Hepatic stellate cell (primary cell): ENCODE measurements around the gene TEF.

Experiments
- DNase-seq: peaks from one replicate; pipeline ENCODE4 v3.0.0; 2011; ENCODE audit warnings: low spot score

Gene TEF

DNA sequence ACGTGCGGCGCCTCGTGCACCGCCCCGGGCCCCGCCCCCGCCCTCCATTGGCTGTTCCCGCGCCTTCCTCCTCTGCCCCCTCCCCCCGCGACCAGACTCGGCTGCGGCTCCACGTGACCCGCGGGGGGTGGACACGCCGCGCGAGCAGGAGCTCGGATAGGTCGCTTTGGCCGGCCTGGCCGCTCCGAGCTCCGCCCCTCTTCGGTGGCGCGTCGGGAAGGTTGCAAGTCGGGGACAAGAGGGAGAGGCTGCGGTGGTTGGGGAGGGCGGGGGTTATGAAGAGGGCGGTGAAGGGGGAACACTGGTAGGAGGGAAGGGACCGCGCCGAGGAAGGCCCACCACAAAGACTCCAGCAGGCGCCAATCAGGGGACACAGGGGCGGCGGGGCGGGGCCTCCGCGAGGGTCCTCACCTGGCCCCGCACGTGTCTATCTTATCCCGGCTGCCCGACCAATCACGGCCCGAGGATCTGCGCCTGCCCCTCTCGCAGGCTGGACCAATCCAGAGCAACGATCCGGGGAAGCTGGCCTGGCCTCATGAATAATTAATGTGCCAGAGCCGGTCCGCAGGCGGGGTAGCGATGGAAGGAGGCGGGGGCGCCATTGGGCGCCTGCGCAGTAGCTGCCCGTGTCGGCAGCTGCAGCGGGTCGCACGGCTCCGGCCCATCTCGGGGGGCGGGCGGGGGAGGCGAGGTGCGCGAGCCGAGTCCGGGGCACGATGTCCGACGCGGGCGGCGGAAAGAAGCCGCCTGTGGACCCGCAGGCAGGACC, at the start of gene TEF:
Gene TEF (plus strand): TSS at position 614 of the 769 bp plus-strand sequence. CDS start 103 bp downstream, at position 717.
- DNase-seq: peak; percentile 100

GRCh38 chr22:41332217-41332939, 49.4 kb upstream of the TEF start:
- DNase-seq: no peak

- no peak for DNase-seq
Observed at GRCh38 chr22:41333806-41334205, 47.9 kb upstream of the TEF start.

- DNase-seq: no peak
Observed at GRCh38 chr22:41334215-41334614, 47.5 kb upstream of the TEF start.

DNA sequence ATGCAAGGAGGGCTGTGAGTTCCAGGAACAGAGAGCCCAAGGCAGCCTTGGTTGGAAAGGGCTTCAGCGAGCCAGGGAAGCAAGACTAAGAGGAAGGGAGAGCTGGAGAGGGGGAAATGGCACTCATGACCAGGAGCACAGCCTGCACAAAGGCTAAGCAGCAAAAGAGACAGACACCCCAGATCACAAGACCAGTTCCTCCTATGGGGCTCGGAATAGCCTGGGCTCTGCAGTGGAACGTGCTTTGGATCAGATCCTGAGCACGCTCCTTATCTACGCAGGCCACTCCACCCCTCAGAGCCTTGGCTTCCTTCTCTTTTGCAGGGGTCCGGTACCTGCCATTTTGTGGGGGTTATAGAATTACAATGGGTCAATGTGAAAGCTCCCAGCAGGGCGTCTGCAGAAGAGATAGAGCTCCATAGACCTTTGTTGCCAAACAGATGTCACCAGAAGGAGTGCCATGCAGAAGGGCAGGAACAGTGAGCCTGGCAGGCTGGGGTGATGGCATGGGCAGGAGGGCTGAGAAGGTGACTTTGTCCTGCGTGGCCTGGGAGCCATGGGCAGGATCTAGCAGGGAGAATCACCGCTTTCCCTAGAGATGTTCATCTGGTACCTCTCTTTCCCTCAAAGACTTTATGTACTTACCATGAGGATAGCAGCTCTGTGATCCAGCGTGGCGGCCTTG, 46.6 kb upstream of the TEF start:
- DNase-seq: no peak

DNA sequence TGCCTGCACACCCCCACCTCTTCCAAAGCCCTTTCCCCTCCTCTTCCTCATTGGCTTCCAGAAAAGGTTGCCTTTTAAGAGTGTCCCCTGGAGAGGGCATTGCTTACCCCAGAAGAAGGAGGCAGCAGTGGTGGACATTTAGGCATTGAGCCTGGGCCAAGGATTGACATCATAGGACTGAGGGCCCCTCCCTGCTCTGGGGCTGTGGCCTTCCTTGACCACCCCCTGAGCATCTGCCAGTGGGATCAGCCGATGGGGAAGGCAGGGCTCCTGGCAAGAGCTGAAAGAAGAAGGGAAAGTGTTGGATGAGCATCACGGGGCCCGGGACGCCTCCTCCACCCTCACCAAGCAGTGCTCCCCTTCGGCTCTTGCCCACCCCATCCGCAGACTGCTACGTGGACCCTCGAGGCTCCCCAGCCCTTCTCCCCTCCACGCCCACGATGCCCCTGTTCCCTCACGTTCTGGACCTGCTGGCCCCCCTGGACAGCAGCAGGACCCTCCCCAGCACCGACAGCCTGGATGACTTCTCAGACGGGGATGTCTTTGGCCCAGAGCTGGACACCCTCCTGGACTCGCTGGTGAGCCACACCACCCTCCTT, 43.0 kb upstream of the TEF start:
- DNase-seq: no peak

DNA sequence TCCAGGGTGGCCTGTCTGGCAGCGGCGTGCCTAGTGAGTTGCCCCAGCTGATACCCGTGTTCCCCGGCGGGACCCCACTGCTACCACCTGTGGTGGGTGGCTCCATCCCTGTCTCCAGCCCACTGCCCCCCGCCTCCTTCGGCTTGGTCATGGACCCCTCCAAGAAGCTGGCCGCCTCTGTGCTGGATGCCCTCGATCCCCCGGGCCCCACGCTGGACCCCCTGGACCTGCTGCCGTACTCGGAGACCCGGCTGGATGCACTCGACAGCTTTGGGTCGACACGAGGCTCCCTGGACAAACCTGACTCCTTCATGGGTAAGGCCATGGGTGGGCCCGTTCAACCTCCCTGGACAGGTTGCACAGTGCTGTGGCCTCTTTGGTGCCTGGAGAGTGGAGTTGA, 41.9 kb upstream of the TEF start:
- DNase-seq: no peak

GRCh38 chr22:41340357-41340756, 41.4 kb upstream of the TEF start:
- DNase-seq: no peak

GRCh38 chr22:41341012-41341411, 40.7 kb upstream of the TEF start:
- no peak for DNase-seq

DNA sequence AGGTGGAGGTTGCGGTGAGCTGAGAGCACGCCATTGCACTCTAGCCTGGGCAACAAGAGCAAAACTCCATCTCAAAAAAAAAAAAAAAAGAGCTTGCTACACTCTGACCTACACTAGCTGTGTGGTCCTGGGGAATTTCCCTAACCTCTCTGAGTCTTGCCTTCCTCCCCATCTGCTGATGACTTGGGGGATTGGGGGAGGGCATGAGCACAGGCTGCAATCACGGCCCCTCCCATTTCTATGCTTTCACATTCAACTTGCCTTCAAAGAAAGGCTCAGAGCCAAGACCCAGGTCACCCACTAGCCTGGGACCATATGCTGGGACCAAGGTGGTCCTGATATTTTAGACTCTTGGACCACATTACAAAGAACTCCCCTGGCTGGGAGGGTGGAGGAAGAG, 39.8 kb upstream of the TEF start:
- no peak for DNase-seq

DNA sequence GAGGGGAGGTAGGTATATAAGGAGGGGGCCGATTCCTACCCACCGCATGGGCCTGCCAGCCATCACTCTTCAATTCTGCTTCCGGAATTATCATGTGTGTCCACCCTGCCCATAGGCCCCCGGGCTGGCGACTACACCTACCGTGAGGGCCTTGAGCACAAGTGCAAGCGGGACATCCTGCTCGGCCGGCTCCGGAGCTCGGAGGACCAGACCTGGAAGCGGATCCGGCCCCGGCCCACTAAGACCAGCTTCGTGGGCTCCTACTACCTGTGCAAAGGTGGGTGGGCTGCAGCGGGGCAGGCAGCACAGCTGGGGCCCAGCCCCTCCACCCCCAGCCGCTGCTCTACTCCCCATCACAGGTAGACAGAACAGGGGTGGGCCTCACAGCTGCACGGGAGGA, 38.4 kb upstream of the TEF start:
- DNase-seq: no peak

- no peak for DNase-seq
Observed at GRCh38 chr22:41343717-41344116, 38.0 kb upstream of the TEF start.

DNA sequence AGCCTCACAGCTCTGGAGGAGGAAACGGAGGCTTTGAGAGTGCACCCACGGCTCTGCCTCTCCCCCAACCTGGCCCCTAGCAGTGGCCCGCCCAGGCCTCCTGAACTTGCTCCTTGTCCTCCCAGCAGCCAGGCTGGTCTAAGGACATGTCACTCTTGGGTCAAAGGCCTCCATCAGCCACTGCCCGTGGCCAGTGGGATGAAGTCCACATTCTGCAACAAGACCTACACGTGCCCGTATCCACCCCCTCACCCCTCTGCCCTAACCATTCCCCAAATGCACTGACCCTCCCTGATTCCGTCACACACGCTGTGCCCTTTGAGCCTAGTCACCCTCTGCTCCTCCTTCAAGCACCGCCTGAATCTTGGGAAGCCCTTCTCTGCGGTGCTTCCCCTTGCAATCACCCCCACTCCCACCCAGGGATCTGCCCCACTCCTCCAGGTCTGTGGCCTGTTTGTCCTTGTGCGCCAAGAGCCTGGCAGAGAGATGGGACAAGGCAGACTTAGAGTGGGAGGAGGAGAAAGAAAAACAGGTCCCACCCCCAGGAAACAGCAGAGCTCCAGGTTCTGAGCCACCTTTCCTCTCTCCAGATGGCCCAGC, 37.5 kb upstream of the TEF start:
- DNase-seq: no peak

GRCh38 chr22:41345807-41346335, 35.9 kb upstream of the TEF start:
- DNase-seq: no peak

GRCh38 chr22:41347066-41347859, 34.5 kb upstream of the TEF start:
- no peak for DNase-seq

DNA sequence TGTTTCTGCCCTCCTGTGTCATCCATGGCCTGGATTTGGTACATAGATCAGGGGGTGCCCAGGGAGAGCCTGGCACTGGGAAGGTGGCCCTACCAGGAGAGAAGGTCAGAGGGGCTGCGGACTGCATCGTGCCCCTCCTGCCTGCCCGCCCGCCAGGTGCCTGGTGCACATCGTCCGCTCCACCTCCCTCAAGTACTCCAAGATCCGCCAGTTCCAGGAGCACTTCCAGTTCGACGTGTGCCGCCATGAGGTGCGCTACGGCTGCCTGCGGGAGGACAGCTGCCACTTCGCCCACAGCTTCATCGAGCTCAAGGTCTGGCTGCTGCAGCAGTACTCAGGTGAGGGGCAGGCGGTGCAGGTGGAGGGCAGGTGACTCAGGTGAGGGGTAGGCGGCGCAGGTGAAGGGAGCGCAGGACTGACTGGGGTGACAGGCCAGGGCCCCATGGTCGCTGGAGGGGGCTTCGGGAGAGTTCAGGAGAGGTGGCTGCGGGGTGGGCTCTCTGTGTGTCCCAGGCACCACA, 32.7 kb upstream of the TEF start:
- DNase-seq: no peak

- DNase-seq: peak; percentile 62
Observed at GRCh38 chr22:41350087-41350486, 31.7 kb upstream of the TEF start.

DNA sequence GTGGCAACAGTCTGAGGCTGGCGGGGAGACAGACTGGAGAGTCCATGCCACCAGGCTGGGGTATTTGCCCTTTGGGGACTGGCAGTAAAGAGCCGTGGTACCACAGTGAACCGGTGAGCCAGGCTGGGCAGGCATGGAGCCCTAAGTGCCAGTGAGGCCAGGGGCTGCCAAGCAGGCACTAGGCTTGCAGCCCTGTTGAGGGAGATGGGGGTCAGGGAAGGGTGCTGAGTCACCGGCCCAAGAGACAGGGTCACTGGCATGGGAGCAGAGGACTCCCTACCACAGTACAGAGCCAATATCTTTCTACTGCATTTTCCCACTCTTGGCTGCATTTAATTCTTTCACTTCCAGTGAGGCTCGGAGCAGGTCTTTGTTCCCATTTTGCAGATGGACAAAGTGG, 30.7 kb upstream of the TEF start:
- DNase-seq: no peak

- DNase-seq: peak; percentile 58
Observed at GRCh38 chr22:41352058-41352457, 29.7 kb upstream of the TEF start.

GRCh38 chr22:41353862-41354575, 27.7 kb upstream of the TEF start:
- DNase-seq: no peak
